ENCODE results near the gene EEF1A2.

DNA sequence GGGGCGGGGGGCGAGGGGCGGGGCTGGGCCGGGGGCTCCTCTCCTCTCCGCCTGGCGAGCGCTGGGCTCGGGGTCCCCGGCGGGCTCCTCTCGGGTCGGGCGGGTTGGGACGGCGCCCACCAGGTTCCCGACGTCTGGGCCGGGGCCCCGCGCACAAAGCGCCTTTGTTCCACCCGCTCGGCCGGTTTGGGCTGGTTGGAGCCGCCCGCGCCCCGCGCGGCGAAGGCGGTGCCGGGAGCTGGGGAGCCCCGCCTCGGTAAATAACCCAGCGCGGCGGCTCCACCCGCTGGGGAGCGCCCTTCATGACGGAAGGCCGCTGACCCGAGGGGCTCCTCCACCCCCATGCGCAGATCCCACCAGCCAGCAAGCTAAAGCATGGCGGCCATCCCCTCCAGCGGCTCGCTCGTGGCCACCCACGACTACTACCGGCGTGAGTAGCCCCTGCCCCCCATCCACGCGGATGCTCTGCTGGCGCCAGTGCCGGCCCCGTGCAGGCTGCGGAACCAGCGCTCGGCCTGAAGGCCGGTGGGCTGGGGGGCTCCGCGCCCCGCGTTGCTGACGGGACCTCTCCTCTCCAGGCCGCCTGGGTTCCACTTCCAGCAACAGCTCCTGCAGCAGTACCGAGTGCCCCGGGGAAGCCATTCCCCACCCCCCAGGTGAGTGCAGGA, 22.2 kb upstream of the EEF1A2 start:
- TF ChIP-seq, protein P1, sequence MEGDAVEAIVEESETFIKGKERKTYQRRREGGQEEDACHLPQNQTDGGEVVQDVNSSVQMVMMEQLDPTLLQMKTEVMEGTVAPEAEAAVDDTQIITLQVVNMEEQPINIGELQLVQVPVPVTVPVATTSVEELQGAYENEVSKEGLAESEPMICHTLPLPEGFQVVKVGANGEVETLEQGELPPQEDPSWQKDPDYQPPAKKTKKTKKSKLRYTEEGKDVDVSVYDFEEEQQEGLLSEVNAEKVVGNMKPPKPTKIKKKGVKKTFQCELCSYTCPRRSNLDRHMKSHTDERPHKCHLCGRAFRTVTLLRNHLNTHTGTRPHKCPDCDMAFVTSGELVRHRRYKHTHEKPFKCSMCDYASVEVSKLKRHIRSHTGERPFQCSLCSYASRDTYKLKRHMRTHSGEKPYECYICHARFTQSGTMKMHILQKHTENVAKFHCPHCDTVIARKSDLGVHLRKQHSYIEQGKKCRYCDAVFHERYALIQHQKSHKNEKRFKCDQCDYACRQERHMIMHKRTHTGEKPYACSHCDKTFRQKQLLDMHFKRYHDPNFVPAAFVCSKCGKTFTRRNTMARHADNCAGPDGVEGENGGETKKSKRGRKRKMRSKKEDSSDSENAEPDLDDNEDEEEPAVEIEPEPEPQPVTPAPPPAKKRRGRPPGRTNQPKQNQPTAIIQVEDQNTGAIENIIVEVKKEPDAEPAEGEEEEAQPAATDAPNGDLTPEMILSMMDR (IDR thresholded peaks at IDR 0.05; ENCODE audit: borderline replicate concordance, extremely low read depth, low read length, poor library complexity, severe bottlenecking) = peak; percentile 29
- TF ChIP-seq EZH2 (IDR thresholded peaks at IDR 0.05; ENCODE audit: borderline replicate concordance, low read depth, low read length, severe bottlenecking) = no peak

Measured in DND-41 (cell line).